Kidney epithelial cell (primary cell): Measurements from ENCODE around the gene HSPBAP1. TPM values are rescaled to one million over a fixed set of nuclear protein-coding genes. Genes with fewer than 3 reads are reported as not detected.

Experiments used
- DNase-seq: peaks from one replicate; pipeline ENCODE4 v3.0.0-alpha.2; 2010; ENCODE audit warnings: low read depth
- H3K27me3 ChIP-seq: 2 replicates; pipeline ENCODE4 v1.6.0; 2011; ENCODE audit warnings: low read length; ENCODE audit not compliant: control insufficient read depth, insufficient read depth
- H3K36me3 ChIP-seq: 2 replicates; pipeline ENCODE4 v1.5.1; 2011; ENCODE audit warnings: low read length; ENCODE audit not compliant: control insufficient read depth, insufficient read depth
- H3K4me3 ChIP-seq: 2 replicates; pipeline ENCODE4 v1.5.1; 2011; ENCODE audit warnings: low read depth, mild to moderate bottlenecking, control low read depth, low read length
- CTCF ChIP-seq: IDR thresholded peaks from 2 replicates; pipeline ENCODE4 v1.5.1; 2011; ENCODE audit warnings: mild to moderate bottlenecking, moderate library complexity, low read length, control low read depth, inconsistent platforms; ENCODE audit not compliant: insufficient read depth, poor library complexity, severe bottlenecking
- total RNA-seq: library from RNA; depleted of rRNA; stranded (reverse); fragments of >200 nt; gene quantifications from 2 replicates; pipeline ENCODE4 v1.2.3, GENCODE V29; 2015

The HSPBAP1 gene
- total RNA-seq, 1 donor from 2014 or later, result 10.7 TPM

DNA sequence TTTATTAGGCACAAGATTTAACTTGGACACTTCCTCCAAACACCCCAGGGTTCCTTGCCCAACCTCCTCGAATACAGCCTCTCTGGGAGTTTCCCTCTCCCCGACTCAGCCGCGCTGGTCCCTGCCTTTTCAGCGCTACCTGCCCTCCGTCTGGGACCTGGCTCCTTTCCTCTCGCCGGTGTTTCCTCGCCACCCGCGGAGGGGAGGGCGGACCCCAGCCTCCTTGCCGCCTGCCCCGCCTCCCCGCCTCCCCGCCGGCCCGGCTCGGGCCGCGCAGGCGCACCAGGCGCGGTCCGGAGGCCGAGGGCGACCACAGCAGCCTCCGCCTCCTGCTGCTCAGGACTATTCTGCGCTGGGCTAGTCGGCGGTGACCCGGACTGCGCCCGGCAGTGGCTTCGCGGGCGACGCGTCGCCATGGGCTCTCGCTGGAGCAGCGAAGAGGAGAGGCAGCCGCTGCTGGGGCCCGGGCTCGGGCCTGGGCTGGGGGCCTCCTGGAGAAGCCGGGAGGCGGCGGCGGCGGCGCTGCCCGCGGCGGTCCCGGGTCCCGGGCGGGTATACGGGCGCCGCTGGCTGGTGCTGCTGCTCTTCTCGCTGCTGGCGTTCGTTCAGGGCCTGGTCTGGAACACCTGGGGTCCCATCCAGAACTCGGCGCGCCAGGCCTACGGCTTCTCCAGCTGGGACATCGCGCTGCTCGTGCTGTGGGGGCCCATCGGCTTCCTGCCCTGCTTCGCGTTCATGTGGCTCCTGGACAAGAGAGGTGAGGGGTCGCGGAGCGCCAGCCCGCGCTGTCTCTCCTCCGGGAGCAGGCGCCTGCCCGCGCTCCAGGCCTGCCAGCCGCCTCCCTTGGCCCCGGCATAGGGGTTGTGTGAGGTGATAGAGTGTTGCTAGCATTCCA is 1.4 kb upstream of the HSPBAP1 start, which contains the start of gene SLC49A4:
SLC49A4 (plus strand) TSS at position 291 of the 895 bp plus-strand sequence; CDS start at position 415, 124 bp downstream.
- TF ChIP-seq CTCF, result no peak
- Histone ChIP-seq H3K27me3 (no peaks in the 10 kb centered on the region), H3K36me3 (no peaks in the 10 kb centered on the region), H3K4me3 (peak within 1 kb of the TSS; percentile 78)
- peak; percentile 31 for DNase-seq

GRCh38 chr3:122794483-122794778 is 800 bp upstream of the HSPBAP1 start:
- Histone ChIP-seq H3K36me3 (no peaks in the 10 kb centered on the region), H3K27me3 (no peaks in the 10 kb centered on the region), H3K4me3 (peak overlapping the region; percentile 78)
- no peak for TF ChIP-seq CTCF
- no peak for DNase-seq

GRCh38 chr3:122789585-122790273 is 3.9 kb downstream of the HSPBAP1 start:
- no peak overlapping the region for H3K4me3 ChIP-seq
- DNase-seq, result no peak
- H3K27me3 ChIP-seq, result no peaks in the 10 kb centered on the region
- H3K36me3 ChIP-seq, result no peaks in the 10 kb centered on the region
- no peak for TF ChIP-seq CTCF

DNA sequence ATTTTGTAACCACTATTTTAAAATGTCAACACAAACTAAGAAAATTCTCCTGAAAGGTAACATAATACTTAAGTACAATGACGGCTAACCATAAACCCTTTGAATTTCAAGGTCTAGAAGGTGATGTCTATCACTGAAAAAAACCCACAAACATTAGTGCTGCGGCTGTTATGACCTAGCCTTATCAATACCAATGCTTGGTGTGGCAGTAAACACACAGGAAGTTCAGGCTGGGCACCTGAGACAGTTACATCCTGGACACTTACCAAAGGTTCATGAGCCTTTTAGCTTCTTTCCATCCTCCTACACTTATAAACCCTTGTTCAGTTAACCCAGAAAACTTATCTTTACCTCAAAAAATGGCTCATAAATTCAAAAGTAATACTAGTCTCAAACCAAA is 5.8 kb downstream of the HSPBAP1 start:
- Histone ChIP-seq H3K36me3 (no peaks in the 10 kb centered on the region), H3K27me3 (no peaks in the 10 kb centered on the region), H3K4me3 (no peak overlapping the region)
- DNase-seq, result no peak
- no peak for TF ChIP-seq CTCF

- Histone ChIP-seq H3K27me3 (no peaks in the 10 kb centered on the region), H3K36me3 (no peaks in the 10 kb centered on the region), H3K4me3 (no peak overlapping the region)
- DNase-seq, result peak; percentile 39
- no peak for TF ChIP-seq CTCF
Measured at GRCh38 chr3:122786066-122786465, 7.6 kb downstream of the HSPBAP1 start.

DNA sequence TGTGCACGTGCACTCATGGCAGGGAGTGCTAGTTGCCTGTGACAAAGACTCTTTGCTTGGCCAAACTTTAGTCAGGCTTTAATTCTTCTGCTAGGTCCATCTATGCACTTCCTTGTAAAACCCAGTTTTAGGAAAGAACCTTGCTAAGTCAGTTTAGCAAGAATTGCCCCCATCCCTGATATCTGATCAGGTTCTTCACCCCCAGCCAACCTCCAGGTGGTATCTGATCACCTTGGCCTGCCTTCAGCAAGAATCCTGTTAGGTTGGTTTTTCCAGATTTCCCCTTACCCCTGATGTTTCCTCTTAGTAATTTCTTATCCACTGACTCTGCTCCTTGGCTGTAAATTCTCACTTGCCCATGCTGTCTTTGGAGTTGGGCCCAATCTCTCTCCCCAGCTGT is 8.4 kb downstream of the HSPBAP1 start:
- TF ChIP-seq CTCF, result no peak
- Histone ChIP-seq H3K36me3 (no peaks in the 10 kb centered on the region), H3K4me3 (no peak overlapping the region), H3K27me3 (no peaks in the 10 kb centered on the region)
- no peak for DNase-seq
